Measurements from ENCODE around the gene MPP2.
A peak's percentile ranks its signal among the peaks of the same experiment; 100 is the strongest.

Gene MPP2

DNA sequence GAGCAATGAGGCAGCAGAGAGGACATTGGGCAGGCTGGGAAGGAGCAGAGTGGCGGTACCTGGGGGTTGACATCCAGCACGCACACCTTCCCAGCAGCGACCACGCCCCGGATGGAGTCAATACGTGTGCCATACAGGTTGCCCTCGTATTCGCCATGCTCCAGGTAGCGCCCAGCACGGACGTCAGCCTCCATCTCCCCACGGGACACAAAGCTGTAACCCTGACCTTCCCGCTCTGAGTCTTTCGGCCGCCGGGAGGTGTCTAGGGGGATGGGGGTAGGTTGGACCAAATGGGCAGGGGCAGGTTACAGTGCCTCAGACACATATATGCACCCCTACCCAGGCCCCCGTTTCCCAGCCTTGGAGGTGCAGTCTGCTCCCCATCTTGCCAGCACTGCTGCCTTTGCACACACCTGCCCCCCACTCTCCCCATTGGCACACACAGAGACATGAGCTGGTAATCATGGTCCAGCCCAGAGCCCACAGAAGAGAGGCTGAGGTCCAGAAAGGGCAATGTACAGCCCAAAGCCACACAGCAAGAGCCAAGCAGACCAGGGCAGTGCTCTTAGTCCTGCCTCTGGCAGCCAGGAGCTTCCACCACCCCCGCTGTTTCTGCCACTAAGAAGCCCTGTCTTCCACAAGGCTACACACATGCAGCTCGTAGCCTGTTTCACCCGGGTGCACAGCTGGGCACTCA, 27.5 kb downstream of the MPP2 start:
- CTCF ChIA-PET = interaction anchor here (0.9 to 5.6 kb wide), 19 partner anchors 9 to 304 kb away, joined by 3 to 43 read pairs (median 5); partner anchors contain the start of genes CD300LG and MPP2
- POLR2A ChIA-PET = interaction anchor here (1.3 kb wide), 1 partner anchor 162 kb away, joined by 4 read pairs; no protein-coding TSS in a partner anchor
- Histone ChIP-seq H3K9me3 (ENCODE audit: control extremely low read depth in 1 of 5, control insufficient read depth in 4 of 5, insufficient read depth in 2 of 5, low read depth in 1 of 5, low read length in 4 of 5) (no peaks in the 10 kb centered on the region), H3K4me1 (ENCODE audit: control extremely low read depth in 1 of 4, control insufficient read depth in 4 of 4, insufficient read depth in 4 of 4, low read length in 3 of 4) (no peaks in the 10 kb centered on the region), H3K27ac (ENCODE audit: insufficient read depth in 1 of 2, low read depth in 1 of 2, low read length in 2 of 2, poor library complexity in 1 of 2, severe bottlenecking in 2 of 2) (no peak overlapping the region), H3K4me3 (ENCODE audit: control insufficient read depth in 1 of 7, extremely low read depth in 1 of 7, insufficient read depth in 4 of 7, low read depth in 2 of 7, low read length in 6 of 7) (no peak overlapping the region), H3K27me3 (replicated peaks in 2 of 5; ENCODE audit: control insufficient read depth in 4 of 5, insufficient read depth in 5 of 5, low read length in 4 of 5) (no peaks in the 10 kb centered on the region), H3K36me3 (ENCODE audit: control insufficient read depth in 4 of 4, insufficient read depth in 4 of 4, low read length in 3 of 4) (no peaks in the 10 kb centered on the region)
- DNase-seq = no peak
- WGBS (ENCODE audit: insufficient coverage) = 97% methylated on average over 12 of the region's 20 CpGs

DNA sequence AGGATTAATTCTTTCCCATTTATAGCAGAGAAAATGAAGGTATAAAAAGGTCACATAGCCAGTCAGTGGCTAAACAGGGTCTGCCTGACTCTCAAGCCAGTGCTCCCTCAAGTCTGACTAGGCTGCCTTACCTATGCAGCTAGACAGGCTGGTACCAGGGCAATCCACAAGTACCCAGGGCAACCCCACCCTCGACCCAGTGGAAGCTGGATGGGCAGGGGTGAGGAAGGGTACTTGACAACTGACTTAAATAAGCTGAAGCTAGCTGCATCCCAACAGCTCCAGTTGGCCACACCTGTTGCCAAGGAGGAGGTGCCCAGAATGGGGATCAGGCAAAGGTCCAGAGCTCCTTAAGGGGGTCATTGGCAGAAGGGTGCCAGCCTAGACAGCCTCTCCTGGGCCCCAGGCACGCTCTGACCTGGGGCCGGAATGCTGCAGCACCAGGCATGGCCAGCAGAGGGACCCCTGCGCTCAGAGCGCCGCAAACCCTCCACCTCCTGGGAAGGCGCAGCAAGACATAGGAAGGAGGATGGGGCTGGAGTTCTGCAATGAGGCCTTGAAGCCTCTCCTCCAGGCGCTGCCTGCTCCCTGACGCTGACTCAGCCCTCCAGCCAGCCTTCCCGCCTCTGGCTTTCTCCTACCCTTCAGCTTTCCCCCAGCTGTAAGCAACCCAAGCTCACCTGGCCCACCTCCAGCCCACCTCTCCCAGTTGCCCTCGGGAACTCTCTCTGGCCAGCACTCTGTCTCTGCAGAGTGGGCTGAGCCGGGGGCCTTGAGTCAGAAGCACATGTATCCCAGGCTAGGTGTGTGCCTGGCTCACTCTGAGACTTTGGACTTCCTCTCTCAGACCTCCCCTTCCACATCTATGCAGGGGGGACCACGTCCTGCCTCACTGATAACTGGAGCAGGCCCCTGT, 28.8 kb downstream of the MPP2 start:
- no peak overlapping the region for H3K4me3 ChIP-seq (ENCODE audit: control insufficient read depth in 1 of 7, extremely low read depth in 1 of 7, insufficient read depth in 4 of 7, low read depth in 2 of 7, low read length in 6 of 7)
- POLR2A ChIA-PET = no interaction called here
- peaks cover 0 to 5% (median 0%) of the 10 kb centered on the region in 5 experiments for H3K27me3 ChIP-seq (replicated peaks in 2 of 5; ENCODE audit: control insufficient read depth in 4 of 5, insufficient read depth in 5 of 5, low read length in 4 of 5)

DNA sequence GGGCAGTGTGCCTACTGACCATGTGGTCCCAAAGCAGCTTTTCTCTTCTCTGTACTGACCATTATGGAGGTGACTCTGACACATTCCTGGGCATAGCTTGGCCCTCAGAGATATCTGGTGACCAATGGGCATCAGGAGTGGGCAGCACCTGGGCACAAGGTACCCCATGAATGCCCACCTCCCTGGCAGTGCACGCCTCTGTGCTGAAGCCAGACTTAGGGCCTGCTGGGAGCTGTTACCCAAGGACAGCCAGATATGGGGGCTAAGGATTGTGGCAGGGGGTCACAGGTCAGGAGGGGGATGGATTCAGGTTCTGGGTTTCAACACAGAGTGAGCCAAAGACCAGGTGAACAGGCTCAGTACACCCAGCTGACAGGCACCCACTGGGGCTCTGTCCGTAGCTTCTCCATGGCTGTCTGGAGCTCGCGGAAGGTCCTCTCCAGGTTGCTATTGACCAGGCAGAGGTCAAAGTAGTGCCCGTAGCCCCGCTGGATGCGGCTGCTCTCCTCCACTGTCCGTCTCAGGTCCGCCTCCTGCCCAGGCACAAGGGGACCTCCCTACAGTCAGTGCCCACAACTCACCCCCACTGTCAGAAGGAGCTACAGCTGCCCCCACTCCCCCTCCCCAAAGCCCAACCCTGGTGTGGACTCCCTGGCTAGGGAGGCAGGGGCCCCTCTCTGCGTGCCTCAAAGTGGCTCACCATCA, 29.7 kb downstream of the MPP2 start:
- 98% methylated on average over 9 of the region's 10 CpGs for WGBS (ENCODE audit: insufficient coverage)
- DNase-seq = no peak
- POLR2A ChIA-PET = no interaction called here

More for the DNA sequence above, 28.8 kb downstream of the MPP2 start:
- Histone ChIP-seq H3K4me1 (ENCODE audit: control extremely low read depth in 1 of 4, control insufficient read depth in 4 of 4, insufficient read depth in 4 of 4, low read length in 3 of 4) (no peaks in the 10 kb centered on the region), H3K27ac (ENCODE audit: insufficient read depth in 1 of 2, low read depth in 1 of 2, low read length in 2 of 2, poor library complexity in 1 of 2, severe bottlenecking in 2 of 2) (no peak overlapping the region), H3K9me3 (ENCODE audit: control extremely low read depth in 1 of 5, control insufficient read depth in 4 of 5, insufficient read depth in 2 of 5, low read depth in 1 of 5, low read length in 4 of 5) (no peaks in the 10 kb centered on the region), H3K36me3 (ENCODE audit: control insufficient read depth in 4 of 4, insufficient read depth in 4 of 4, low read length in 3 of 4) (no peaks in the 10 kb centered on the region)
- 18% methylated on average over 11 of the region's 13 CpGs for WGBS (ENCODE audit: insufficient coverage)
- CTCF ChIA-PET = interaction anchor here (0.6 to 5.6 kb wide), 34 partner anchors 11 to 178 kb away, joined by 3 to 43 read pairs (median 4); partner anchors contain the start of genes CD300LG and MPP2
- DNase-seq = peak; percentile 50 to 62 (median 54)

DNA sequence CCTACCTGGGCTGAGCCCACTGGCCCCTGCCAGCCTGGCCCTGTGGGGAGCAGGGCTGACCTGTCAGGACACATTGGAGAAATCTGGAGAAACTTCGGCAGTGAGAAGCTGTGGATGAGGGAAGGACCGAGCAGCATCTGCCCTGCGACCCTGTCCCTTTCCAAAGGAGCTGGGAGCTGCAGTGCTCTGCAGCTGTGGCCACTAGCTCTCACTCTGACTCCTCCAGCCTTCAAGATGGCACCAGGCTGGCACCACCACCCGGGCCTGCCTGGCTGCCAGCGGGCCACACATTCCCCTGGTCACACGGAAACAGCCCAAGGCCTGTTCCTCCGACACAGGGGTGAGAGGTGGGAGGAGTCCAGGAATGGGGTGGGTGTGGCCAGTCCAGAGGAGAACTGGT, 30.3 kb downstream of the MPP2 start:
- H3K4me1 ChIP-seq (ENCODE audit: control extremely low read depth in 1 of 4, control insufficient read depth in 4 of 4, insufficient read depth in 4 of 4, low read length in 3 of 4) = no peaks in the 10 kb centered on the region
- DNase-seq = no peak
- no peaks in the 10 kb centered on the region for H3K9me3 ChIP-seq (ENCODE audit: control extremely low read depth in 1 of 5, control insufficient read depth in 4 of 5, insufficient read depth in 2 of 5, low read depth in 1 of 5, low read length in 4 of 5)
- CTCF ChIA-PET = interaction anchor here (0.6 to 5.6 kb wide), 8 partner anchors 10 to 134 kb away, joined by 3 to 43 read pairs (median 20); partner anchors contain the start of gene MPP2
- peaks cover 0 to 5% (median 0%) of the 10 kb centered on the region in 5 experiments for H3K27me3 ChIP-seq (replicated peaks in 2 of 5; ENCODE audit: control insufficient read depth in 4 of 5, insufficient read depth in 5 of 5, low read length in 4 of 5)
- POLR2A ChIA-PET = no interaction called here
- no peaks in the 10 kb centered on the region for H3K36me3 ChIP-seq (ENCODE audit: control insufficient read depth in 4 of 4, insufficient read depth in 4 of 4, low read length in 3 of 4)
- no peak overlapping the region for H3K27ac ChIP-seq (ENCODE audit: insufficient read depth in 1 of 2, low read depth in 1 of 2, low read length in 2 of 2, poor library complexity in 1 of 2, severe bottlenecking in 2 of 2)
- no peak overlapping the region for H3K4me3 ChIP-seq (ENCODE audit: control insufficient read depth in 1 of 7, extremely low read depth in 1 of 7, insufficient read depth in 4 of 7, low read depth in 2 of 7, low read length in 6 of 7)
- 88% methylated on average over 3 of the region's 7 CpGs for WGBS (ENCODE audit: insufficient coverage)

More for the DNA sequence above, 29.7 kb downstream of the MPP2 start:
- Histone ChIP-seq H3K36me3 (ENCODE audit: control insufficient read depth in 4 of 4, insufficient read depth in 4 of 4, low read length in 3 of 4) (no peaks in the 10 kb centered on the region), H3K4me3 (ENCODE audit: control insufficient read depth in 1 of 7, extremely low read depth in 1 of 7, insufficient read depth in 4 of 7, low read depth in 2 of 7, low read length in 6 of 7) (no peak overlapping the region), H3K27ac (ENCODE audit: insufficient read depth in 1 of 2, low read depth in 1 of 2, low read length in 2 of 2, poor library complexity in 1 of 2, severe bottlenecking in 2 of 2) (no peak overlapping the region), H3K4me1 (ENCODE audit: control extremely low read depth in 1 of 4, control insufficient read depth in 4 of 4, insufficient read depth in 4 of 4, low read length in 3 of 4) (no peaks in the 10 kb centered on the region), H3K27me3 (replicated peaks in 2 of 5; ENCODE audit: control insufficient read depth in 4 of 5, insufficient read depth in 5 of 5, low read length in 4 of 5) (peaks cover 0 to 5% (median 0%) of the 10 kb centered on the region in 5 experiments), H3K9me3 (ENCODE audit: control extremely low read depth in 1 of 5, control insufficient read depth in 4 of 5, insufficient read depth in 2 of 5, low read depth in 1 of 5, low read length in 4 of 5) (no peaks in the 10 kb centered on the region)
- CTCF ChIA-PET = interaction anchor here (0.6 to 5.6 kb wide), 28 partner anchors 10 to 179 kb away, joined by 3 to 43 read pairs (median 4); partner anchors contain the start of genes CD300LG and MPP2

DNA sequence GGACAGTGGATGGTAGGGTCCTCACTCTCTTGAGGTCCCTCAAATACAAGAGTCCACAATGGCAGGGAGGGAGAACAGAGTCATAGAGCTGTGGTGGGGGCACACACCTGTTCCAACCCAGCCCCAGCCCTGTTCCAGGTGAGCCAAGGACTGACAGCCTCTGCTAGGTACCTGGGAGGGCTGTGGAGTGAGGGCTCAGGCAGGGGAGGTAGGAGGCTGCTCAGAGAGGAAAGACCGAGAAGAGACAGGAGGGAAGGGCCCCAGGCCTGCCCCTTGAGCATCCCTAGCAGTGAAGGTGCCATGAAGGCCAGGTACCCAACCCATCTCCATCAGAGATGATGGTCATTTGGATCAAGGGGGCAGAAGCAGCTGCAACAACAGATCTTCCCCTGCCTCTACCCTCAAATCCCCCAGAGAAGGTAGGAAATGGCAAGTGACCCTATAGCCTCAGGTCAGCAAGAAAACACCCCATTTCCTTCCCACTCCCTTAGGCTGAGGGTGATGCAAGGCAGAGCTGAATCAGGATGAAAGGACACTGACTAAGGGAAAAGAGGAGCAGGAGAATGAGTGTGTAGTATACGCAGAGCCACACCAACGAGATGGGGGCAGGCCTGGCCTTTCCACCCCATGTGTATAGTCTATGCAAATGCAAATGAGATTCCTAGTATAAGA, 31.7 kb downstream of the MPP2 start:
- Histone ChIP-seq H3K4me3 (ENCODE audit: control insufficient read depth in 1 of 7, extremely low read depth in 1 of 7, insufficient read depth in 4 of 7, low read depth in 2 of 7, low read length in 6 of 7) (no peak overlapping the region), H3K9me3 (ENCODE audit: control extremely low read depth in 1 of 5, control insufficient read depth in 4 of 5, insufficient read depth in 2 of 5, low read depth in 1 of 5, low read length in 4 of 5) (no peaks in the 10 kb centered on the region), H3K4me1 (ENCODE audit: control extremely low read depth in 1 of 4, control insufficient read depth in 4 of 4, insufficient read depth in 4 of 4, low read length in 3 of 4) (no peaks in the 10 kb centered on the region), H3K27ac (ENCODE audit: insufficient read depth in 1 of 2, low read depth in 1 of 2, low read length in 2 of 2, poor library complexity in 1 of 2, severe bottlenecking in 2 of 2) (no peak overlapping the region), H3K36me3 (ENCODE audit: control insufficient read depth in 4 of 4, insufficient read depth in 4 of 4, low read length in 3 of 4) (no peaks in the 10 kb centered on the region), H3K27me3 (replicated peaks in 2 of 5; ENCODE audit: control insufficient read depth in 4 of 5, insufficient read depth in 5 of 5, low read length in 4 of 5) (peaks cover 0 to 5% (median 0%) of the 10 kb centered on the region in 5 experiments)
- ChIA-PET POLR2A (no interaction called here), CTCF (no interaction called here)
- WGBS (ENCODE audit: insufficient coverage) = 90% methylated on average over 2 of the region's 3 CpGs
- DNase-seq = no peak

DNA sequence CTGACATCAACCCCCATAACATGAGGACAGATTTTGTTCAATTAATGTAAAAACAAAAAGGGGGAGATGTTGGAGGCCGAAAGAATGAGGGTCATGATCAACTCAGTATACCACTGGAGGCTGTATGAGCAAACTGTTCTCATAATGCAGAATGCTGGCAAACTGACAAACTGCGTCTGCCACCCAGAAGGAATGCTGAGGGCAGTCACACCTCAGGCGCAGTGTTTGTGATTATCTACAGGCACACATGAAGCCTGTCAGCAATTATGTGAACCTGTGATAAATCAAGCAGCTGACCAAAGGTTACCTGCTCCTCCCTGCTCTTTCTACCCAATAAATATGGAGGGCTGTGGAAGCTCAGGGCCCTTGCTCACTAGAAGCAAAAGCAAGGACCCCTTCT, 33.0 kb downstream of the MPP2 start:
- ChIA-PET CTCF (no interaction called here), POLR2A (no interaction called here)
- Histone ChIP-seq H3K27me3 (replicated peaks in 2 of 5; ENCODE audit: control insufficient read depth in 4 of 5, insufficient read depth in 5 of 5, low read length in 4 of 5) (peaks cover 0 to 8% (median 0%) of the 10 kb centered on the region in 5 experiments), H3K9me3 (ENCODE audit: control extremely low read depth in 1 of 5, control insufficient read depth in 4 of 5, insufficient read depth in 2 of 5, low read depth in 1 of 5, low read length in 4 of 5) (no peaks in the 10 kb centered on the region), H3K36me3 (ENCODE audit: control insufficient read depth in 4 of 4, insufficient read depth in 4 of 4, low read length in 3 of 4) (no peaks in the 10 kb centered on the region), H3K4me1 (ENCODE audit: control extremely low read depth in 1 of 4, control insufficient read depth in 4 of 4, insufficient read depth in 4 of 4, low read length in 3 of 4) (no peaks in the 10 kb centered on the region), H3K4me3 (ENCODE audit: control insufficient read depth in 1 of 7, extremely low read depth in 1 of 7, insufficient read depth in 4 of 7, low read depth in 2 of 7, low read length in 6 of 7) (no peak overlapping the region), H3K27ac (ENCODE audit: insufficient read depth in 1 of 2, low read depth in 1 of 2, low read length in 2 of 2, poor library complexity in 1 of 2, severe bottlenecking in 2 of 2) (no peak overlapping the region)
- 93% methylated on average over 3 of the region's 3 CpGs for WGBS (ENCODE audit: insufficient coverage)
- DNase-seq = no peak

Measured in common myeloid progenitor, CD34-positive (primary cell).